NCI-H2227 treated with DMSO at 0.1 percent for 48 hours (cell line): ENCODE data around the gene HCK.

ENCODE experiments used
- DNase-seq: peaks from one replicate; lab custom pipeline; 2025; lab: John Stamatoyannopoulos, UW

HCK gene

DNA sequence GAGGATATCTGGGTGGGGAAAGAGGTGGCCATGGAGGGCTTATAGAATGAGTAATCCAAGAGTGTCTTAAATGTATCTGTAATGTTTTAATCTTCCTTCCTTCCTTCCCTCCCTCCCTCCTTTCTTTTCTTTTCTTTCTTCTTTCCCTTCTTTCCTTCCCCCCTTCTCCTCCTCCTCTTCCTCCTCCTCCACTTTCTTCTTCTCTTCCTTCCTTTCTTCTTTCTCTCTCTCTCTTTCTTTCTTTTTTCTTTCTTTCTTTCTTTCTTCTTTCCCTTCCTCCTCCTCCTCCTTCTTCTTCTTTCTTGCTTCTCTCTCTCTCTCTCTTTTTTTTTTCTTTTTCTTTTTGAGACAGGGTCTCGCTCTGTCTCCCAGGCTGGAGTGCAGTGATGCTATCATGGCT is 7.1 kb downstream of the HCK start:
- no peak for DNase-seq

DNA sequence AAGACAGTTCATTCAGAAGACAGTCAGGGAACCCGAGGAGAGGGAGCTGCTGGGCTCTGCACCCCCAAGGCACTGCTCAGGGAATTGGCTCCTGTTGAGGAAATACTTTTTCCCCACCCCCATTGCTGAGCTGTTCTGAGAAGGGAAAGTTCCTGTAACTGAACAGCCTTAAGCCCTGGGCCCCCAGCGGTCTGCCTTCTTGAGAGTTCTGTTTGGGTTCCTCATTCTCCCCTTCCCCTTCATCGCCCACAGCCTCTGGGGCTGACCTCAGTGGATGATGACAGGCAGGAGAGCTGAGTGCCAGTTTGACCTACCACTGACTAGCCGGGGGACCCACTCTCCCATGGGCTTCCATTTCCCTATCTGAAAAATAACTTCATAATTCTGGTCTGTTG is 10.7 kb downstream of the HCK start:
- no peak for DNase-seq

DNA sequence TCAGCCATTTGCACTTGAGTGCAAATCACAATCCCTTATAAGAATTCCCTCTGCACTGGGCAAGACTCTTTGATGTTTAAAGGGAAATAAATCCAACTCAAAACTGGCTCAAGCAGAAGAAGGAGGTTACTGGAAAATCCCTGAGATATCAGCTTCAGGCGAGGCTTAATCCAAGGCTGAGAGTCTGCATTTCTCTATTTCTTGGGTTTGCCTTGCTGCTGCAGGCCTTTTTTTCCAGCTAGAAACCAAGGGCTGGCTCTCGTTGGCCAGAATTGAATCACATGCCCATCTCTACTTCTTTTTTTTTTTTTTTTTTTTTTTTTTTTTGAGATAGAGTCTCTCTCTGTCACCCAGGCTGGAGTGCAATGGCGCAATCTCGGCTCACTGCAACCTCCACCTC is 11.7 kb downstream of the HCK start:
- DNase-seq: no peak

DNA sequence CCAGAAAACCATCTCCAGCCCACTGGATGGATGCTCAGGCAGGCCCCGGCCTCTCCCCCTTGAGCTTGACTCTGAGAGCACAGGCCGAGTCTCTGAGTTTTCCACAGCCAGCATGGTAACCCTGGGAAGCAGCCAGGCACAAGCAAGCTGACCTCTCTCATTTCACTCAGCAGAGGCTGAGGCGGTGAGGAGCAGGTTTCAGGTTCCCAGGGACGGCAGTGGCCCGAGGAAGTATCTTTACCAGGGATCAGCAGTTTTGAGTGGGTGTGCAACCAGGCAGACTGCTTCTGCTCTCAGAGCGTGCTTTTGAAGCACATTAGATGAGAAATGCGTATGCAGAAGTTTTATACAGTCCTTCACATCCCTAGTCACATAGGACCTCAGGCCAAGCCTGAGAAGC is 12.6 kb downstream of the HCK start:
- DNase-seq: no peak

DNA sequence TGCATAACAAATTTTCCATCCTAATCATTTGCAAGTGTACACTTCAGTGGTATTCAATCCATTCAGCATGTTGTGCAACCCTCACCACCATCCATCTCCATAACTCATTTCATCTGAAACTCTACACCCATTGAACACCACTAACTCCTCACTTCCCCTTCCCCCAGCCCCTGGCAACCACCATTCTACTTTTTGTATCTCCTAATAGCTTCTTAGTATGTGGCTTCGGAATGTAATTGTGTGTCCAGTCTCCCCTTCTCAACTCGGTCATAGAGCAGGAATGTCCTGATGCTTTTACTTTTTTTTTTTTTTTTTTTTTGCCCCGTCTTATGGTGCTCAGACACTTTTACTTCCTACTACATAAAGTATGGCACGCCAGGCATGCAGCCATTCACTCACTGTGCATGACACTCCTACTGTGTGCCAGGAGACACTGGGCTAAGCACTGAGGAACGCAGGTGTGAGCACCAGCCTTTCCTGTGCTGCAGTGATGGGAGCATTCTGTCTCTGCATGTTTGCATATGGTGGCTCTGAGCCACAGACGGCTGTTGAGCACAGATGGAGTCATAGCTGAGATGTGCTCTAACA is 15.3 kb downstream of the HCK start:
- DNase-seq: no peak

DNA sequence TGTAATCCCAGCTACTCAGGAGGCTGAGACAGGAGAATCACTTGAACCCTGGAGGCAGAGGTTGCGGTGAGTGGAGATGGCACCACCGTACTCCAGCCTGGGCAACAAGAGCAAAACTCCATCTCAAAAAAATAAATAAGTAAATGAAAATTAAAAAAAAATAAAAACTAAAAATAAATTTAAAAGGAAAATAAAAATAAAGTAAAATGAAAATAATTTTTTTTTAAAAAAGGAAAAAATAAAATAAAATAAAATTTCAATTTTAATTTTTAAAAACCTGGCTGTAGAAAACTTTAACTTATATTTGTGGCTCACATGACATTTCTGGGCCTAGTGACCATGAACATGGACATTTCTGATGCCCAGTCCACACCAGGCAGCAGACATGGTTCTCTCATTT is 16.1 kb downstream of the HCK start:
- no peak for DNase-seq

DNA sequence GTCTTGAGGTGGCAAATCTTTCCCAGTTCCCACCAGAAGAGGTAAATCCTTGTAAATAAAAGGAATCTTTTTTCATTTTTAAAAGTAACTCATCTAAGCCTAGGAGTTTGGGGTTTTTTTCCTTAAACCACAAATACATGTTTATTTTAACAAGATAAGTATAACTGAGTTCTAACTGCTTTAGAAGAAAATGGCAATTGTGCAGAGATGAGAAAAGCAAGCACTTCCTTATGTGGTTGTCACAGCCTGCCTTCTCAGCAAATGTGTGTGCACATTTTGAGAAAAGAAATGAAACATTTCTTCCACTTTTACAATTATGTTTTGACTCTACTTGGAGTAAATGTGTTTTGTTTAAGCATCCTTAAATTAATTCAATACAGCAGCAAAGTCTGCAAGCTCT is 17.7 kb downstream of the HCK start:
- DNase-seq: no peak

DNA sequence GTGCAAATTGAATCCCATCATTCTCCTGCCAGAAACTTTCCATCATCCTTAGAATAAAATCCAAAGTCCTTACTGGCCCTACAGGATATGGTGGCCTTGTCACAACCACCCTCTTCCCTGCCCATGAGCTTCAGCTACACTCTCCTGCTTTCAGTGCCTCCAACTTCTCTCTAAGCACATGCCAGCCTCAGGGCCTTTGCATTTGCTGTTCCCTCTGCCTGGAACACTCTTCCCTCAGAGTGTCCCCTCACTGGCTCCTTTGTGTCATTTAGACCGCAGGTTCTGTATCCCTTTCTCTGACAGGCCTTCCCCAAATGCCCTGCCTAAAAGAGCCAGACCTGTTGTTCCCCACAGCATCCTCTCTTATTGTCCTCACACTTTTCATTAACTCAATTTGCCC is 18.2 kb downstream of the HCK start:
- DNase-seq: no peak

DNA sequence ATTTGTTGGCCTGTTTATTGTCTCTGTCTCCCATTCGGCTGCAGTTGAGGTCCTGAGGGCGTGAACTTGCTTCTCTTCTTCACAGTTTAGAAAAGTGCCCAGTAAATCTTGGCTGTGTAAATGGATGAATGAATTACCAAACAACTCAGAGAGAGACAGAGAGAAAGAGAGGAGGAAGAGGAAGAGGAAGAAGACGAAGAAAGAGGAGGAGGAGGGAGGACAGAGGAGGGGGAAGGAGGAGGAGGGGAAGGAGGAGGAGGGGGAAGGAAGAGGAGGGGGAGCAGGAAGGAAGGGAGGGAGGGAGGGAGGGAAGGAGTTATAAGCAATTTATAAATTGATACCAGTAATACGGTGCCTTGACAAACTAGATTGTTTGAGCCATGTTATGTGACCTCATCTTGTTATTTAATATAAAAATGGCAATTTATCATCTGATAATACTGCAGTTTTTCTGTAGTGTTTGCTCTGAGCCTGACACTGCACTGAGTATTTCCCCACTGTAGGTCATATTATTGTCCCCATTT is 18.7 kb downstream of the HCK start:
- no peak for DNase-seq

DNA sequence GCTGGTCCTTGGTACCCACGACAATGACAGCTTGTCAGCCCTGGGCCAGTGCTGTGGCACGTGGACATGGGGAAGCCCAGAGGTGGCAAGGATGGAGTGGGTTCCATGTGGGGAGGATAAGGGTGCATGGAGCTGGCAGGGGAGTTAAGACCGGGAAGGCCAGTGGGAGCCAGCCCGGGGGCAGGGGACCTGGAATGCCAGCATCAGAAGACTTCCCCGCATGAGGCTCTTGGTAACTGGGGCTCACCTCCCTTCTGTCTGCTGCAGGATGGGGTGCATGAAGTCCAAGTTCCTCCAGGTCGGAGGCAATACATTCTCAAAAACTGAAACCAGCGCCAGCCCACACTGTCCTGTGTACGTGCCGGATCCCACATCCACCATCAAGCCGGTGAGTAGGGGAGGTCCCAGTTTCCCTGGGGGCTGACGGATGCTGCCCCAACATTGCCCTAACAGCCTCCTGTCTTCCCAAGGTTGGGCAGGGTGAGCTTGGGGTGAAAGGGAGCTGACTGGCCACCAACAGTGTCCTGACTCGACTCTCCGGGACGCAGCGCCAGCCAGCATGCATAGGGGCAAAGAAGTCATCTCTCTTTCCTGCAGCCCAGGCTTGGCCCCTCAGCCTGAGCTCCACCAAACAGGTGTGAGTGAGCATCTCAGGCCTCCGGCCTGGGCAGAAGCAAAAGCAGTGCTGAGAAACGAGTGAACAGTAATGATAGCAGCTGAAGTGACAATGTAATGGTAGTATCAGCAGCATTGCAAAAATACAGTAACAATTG is 19.5 kb downstream of the HCK start:
- no peak for DNase-seq

DNA sequence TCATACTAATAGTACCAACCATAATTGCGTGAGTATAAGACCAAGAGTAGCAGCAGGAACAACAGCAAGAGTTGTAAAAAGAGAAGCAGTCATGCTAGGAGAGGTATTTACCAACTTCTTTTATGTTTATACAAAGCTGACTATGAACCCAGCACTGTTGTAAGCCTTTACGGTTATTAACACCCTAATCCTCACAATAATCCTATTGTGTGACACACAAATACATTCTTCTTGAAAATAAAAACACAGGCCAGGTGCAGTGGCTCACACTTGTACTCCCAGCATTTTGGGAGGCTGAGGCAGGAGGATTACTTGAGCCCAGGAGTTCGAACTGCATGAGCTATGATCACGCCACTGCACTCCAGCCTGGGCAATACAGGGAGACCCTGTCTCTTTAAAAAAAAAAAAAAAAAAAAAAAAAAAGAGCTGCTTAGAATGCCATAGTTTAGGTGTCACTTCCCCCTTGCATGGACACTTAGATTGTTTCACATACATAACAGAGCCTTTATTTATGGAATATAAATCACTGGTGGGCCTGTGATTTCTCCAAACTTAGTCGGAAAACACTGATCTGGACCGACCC is 20.2 kb downstream of the HCK start:
- no peak for DNase-seq

DNA sequence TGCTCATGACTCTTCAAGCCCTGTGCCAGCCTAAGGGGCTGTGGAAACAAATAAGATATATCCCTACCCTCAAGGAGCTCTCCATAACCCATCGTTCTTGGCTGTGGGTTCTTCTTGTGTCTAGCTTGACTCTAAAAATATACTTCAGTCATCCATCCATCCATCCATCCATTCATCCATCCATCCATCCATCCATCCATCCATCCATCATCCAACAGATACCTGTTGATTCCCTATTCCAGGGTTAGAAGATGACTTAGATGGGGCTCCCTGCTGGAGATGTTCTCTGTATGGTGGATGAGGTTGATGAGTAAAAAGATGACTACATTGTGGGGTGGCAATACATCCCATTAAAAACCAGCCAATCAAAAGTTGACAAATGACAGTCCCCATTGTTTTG is 23.5 kb downstream of the HCK start:
- no peak for DNase-seq

DNA sequence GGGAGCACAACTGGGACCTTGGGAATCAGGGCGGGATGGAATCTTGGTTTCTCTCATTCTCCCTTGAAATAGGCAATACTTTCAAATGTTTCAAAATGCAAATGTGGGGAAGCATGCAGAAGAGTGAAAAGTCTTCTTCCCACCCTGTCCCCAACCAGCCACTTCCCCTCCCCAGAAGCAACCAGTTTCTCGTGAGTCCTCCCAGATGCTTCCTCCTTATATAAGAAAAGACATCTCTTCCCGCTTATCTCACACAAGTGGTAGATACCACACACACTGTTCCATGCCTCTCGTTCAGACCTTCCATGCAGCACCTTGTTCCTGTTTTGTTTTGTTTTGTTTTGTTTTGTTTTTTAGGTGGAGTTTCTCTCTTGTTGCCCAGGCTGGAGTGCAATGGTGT is 25.1 kb downstream of the HCK start:
- DNase-seq: no peak

DNA sequence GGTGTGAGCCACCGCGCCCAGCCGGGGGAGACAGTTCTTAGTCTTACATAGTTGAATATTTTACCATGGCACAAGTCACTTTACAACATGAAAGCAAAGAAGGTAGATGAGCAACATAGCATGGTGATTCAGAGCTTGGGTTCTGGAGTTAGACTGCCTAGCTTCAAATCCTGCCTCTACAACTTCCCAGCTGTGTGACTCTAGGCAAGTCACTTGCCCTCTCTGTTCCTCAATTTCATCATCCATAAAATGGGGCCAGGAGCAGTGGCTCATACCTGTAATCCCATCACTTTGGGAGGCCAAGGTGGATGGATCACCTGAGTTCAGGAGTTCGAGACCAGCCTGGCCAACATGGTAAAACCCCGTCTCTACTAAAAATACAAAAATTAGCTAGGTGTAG is 26.3 kb downstream of the HCK start:
- no peak for DNase-seq

DNA sequence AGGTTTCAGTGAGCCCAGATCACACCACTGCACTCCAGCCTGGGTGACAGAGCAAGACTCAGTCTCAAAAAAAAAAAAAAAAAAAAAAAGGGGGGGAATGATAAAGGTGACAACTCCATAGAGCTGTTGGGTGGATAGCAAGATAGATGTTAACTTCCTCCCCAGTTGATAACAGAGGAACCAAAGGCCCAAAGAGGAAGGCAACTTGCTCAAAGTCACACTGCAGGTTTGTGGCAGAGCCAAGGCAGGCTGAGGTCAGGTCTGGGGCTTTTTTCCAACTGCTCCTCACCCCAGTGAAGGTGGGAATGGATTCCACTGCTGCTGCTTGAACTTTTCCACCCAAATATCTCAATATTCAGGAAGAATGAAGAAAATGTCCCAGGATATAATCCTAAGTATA is 26.7 kb downstream of the HCK start:
- no peak for DNase-seq

DNA sequence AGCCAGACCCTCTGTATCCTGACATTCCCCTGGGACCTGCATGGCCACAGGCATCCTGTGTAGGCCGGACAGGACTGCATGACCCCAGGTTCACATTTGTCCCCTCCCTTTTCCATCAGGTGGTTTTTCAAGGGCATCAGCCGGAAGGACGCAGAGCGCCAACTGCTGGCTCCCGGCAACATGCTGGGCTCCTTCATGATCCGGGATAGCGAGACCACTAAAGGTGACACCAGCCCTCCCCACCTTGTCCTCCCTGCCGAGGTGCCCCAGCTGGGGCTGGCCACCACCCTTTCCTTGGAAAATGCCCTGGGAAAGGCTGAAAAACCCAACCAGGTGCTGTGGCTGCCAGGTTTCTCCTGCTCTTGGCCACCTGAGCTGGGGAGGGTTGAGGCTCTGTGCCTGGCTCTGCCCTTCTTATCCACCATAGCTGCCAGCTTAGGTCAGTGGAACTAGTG is 27.6 kb downstream of the HCK start:
- no peak for DNase-seq

DNA sequence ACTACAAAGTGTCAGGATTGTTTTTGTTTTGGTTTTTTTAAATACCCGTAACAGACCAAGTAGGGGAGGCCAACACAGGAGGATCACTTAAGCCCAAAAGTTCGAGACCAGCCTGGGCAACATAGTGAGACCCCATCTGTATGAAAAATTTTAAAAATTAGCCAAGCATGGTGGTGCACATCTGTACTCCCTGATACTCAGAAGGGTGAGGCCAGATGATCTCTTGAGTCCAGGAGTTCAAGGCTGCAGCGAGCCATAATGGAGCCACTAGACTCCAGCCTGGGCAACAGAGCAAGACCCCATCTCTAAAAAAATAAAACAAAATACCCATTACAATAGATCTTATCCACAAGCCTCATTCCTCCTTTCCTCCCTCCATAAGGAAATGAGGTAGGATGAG is 28.7 kb downstream of the HCK start:
- DNase-seq: no peak

DNA sequence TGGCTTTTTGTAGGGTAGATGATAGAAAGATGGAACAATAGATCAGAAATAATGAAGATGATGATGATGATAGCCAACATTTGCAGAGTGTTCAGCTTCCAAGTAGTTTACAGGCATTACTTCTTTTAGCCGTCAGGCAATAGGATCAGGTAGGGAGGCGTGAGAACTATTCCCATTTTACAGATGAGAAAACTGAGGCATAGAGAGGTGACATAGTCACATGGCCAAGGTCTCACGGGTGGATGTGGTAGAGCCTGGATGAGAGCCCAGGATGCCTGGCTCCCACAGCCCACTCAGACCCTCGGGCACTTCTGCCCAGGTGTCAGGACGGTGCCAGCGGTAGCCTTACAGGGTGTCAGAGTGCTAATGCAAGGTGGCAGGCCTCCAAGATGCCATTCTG is 31.4 kb downstream of the HCK start:
- DNase-seq: no peak

DNA sequence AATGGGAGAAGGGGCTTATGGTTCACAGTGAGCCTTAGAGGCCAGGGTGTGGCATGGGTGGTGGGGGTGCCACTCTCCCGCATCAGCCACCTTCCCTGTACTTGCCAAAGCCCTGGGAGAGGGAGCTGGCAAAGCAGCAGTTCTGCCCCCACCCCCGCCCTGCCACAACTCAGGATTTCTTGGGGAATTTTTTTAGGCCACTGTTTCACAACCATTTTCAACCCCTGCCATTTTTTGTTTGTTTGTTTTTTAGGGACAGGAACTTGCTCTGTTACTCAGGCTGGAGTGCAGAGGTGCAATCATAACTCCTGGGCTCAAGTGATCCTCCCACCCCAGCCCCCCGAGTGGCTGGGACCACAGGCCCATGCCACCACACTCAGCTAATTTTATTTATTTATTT is 35.0 kb downstream of the HCK start:
- DNase-seq: no peak

DNA sequence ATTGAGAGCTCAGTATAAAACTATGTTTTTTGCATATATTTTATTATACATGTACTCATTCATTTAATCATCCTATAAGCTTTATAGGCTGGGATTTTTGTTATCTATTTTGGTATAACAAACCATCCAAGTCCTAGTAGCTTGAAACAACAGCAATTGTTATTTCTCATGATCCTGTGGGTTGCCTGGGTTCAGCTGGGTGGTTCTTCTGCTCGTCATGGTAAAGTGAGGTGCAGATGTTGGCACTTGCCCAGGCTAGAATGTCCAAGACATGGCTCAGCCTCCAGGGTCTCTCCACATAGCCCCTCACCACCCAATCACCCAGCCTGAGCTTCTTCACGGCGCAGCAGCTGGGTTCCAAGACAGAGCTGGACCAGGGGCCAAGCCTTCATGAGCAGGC is 36.7 kb downstream of the HCK start:
- no peak for DNase-seq

DNA sequence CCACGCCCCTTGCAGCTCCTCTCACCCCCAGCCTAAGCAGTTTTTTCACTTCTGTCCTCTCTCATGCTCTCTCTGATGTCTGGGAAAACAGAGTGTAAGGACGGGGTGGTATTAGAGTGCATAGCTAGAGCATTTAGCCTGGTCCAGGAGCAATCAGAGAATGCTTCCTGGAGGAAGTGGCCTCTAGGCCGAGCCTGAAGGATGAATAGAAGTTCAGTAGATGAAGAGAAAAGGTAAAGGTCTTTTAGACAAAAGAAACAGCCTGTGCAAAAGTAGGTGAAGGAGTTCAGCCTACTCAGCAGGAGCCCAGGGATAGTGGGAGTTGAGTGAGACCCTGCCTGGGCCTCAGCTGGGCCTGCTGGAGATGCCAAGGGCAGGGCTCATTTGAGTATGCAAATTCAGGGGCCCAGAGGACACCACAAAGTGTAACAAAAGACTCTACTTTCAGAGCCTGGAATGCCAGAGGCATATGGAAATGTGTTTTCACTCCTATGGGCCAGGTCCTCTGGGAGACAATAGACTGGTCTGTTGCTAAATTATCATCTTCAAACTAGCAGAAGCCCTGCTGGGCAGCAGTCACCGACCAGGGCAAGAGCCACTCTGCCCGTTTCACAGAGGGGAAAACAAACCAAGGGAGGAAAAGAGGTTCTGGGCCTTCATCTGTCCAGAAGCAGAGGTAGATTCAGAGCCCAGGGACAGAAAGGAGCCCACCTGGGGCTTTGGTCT is 37.8 kb downstream of the HCK start:
- DNase-seq: no peak

DNA sequence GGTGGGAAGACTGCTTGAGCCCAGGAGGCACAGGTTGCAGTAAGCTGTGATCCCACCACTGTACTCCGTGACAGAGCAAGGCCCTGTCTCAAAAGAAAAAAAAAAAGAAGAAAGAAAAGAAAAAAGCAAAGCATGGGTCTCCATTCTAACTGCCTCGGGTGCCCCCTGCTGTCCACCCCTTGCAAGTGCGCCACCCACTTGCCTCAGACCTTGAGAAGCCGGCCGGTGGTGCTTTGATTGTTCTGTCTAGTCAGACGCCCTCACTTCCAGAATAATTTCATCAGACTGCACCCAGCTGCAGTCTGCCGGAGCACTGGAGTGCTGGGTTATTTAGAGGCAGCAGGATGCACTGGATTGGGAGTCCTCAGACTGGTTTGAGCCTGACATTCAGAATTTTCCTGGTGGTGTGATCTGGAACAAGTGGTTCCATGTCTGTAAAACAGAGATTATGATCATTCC is 39.9 kb downstream of the HCK start:
- peak; percentile 84 for DNase-seq

DNA sequence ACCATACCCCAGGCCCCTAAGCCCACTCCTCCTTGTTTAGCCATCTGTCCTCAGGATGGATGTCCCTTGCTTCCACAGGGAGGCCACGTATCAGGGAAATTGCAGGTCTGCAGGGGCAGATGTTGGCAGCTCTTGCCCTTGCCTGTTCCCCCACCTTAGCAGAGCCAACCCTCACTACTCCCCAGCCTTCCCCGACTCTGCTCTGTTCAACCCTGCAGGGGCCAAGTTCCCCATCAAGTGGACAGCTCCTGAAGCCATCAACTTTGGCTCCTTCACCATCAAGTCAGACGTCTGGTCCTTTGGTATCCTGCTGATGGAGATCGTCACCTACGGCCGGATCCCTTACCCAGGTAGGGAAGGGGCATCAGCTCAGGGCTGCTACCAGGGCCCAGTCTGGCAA is 46.7 kb downstream of the HCK start:
- DNase-seq: no peak
